ENCODE data around the gene VPS37B. TPM values are rescaled to one million over a fixed set of nuclear protein-coding genes. Genes with fewer than 3 reads are reported as not detected.

VPS37B gene
- total RNA-seq, 4 donors from 2014 or later: 21.2 to 52.4 (median 38.1) TPM

- no peaks in the 10 kb centered on the region for H3K27me3 ChIP-seq
- no peak for DNase-seq (ENCODE audit: extremely low spot score)
- no peak overlapping the region for H3K4me3 ChIP-seq
- 96% methylated on average over 13 of the region's 23 CpGs for WGBS
- peaks cover 0 to 25% (median 15%) of the 10 kb centered on the region in 4 donors for H3K36me3 ChIP-seq
- no peak overlapping the region for H3K27ac ChIP-seq (replicated peaks in 1 of 4)
- no peak for TF ChIP-seq EP300 (IDR thresholded peaks at IDR 0.05)
- TF ChIP-seq POLR2AphosphoS5 (IDR thresholded peaks at IDR 0.05): no peak
- no peak for TF ChIP-seq POLR2A (IDR thresholded peaks at IDR 0.05; ENCODE audit: low read depth)
- no peak for TF ChIP-seq CTCF (IDR thresholded peaks at IDR 0.05)
- intact Hi-C loops (cut with DNase I): no loop called here
- no peaks in the 10 kb centered on the region for H3K9me3 ChIP-seq
- no peaks in the 10 kb centered on the region for H3K4me1 ChIP-seq
Measured at GRCh38 chr12:122929812-122930211, 33.9 kb upstream of the VPS37B start.

DNA sequence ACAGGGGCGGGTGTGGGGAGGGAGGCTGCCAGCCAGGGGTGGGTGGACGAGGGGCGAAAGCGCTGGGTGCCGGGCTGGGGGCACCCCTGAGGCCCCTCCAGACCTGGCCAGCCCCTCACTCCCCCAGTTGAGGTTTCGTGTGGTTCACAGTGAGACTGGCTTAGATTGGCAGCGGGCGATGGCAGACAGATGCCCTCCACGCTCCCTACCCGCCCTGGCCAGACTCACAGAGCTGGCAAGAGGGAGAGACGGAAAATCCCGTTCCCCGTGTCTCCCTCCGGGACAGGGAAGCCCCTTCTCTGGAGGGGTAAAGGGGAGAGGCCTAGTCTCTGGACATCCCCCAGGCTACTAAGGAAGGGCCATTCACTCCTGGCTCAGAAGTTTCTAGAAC, 33.2 kb upstream of the VPS37B start:
- DNase-seq (ENCODE audit: extremely low spot score): no peak
- H3K36me3 ChIP-seq: peaks cover 0 to 23% (median 15%) of the 10 kb centered on the region in 4 donors
- 96% methylated on average over 14 of the region's 14 CpGs for WGBS
- no peaks in the 10 kb centered on the region for H3K27me3 ChIP-seq
- TF ChIP-seq POLR2A (IDR thresholded peaks at IDR 0.05; ENCODE audit: low read depth) (no peak), EP300 (IDR thresholded peaks at IDR 0.05) (no peak), POLR2AphosphoS5 (IDR thresholded peaks at IDR 0.05) (no peak), CTCF (IDR thresholded peaks at IDR 0.05) (no peak)
- intact Hi-C loops (cut with DNase I): no loop called here
- H3K4me1 ChIP-seq: no peaks in the 10 kb centered on the region
- no peaks in the 10 kb centered on the region for H3K9me3 ChIP-seq
- no peak overlapping the region for H3K27ac ChIP-seq (replicated peaks in 1 of 4)
- H3K4me3 ChIP-seq: no peak overlapping the region

- Histone ChIP-seq H3K9me3 (no peaks in the 10 kb centered on the region), H3K4me3 (no peak overlapping the region), H3K27ac (replicated peaks in 1 of 4) (no peak overlapping the region), H3K27me3 (no peaks in the 10 kb centered on the region), H3K4me1 (no peaks in the 10 kb centered on the region), H3K36me3 (peaks cover 0 to 23% (median 15%) of the 10 kb centered on the region in 4 donors)
- intact Hi-C loops (cut with DNase I): no loop called here
- no peak for DNase-seq (ENCODE audit: extremely low spot score)
- WGBS: 78% methylated on average over 4 of the region's 12 CpGs
- no peak for TF ChIP-seq EP300 (IDR thresholded peaks at IDR 0.05)
- no peak for TF ChIP-seq POLR2A (IDR thresholded peaks at IDR 0.05; ENCODE audit: low read depth)
- no peak for TF ChIP-seq CTCF (IDR thresholded peaks at IDR 0.05)
- TF ChIP-seq POLR2AphosphoS5 (IDR thresholded peaks at IDR 0.05): no peak
Measured at GRCh38 chr12:122928404-122929147, 32.7 kb upstream of the VPS37B start.

DNA sequence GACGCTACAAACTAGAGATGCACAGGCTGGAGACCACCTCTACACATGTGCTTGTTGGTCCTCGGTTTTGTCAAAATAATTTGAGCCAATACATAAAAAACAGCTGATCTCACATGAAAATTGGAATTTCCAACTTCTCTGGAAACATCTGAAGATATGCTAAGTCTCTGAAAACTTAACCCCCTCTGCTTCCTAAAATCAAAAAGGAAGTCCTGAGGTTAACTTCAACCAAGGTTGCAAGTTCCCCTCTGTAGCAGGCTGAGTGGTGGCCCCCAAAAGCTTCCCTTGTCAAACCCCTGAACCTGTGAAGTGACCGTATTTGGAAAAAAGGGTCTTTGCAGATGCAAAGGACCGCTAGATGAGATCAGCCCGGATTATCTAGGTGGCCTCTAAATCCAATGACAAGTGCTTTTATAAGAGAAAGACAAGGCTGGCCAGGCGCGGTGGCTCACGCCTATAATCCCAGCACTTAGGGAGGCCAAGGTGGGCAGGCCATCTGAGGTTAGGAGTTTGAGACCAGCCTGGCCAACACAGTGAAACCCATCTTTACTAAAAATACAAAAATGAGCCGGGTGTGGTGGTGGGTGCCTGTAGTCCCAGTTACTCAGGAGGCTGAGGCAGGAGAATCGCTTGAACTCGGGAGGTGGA, 32.0 kb upstream of the VPS37B start:
- no peak for DNase-seq (ENCODE audit: extremely low spot score)
- TF ChIP-seq CTCF (IDR thresholded peaks at IDR 0.05) (no peak), EP300 (IDR thresholded peaks at IDR 0.05) (no peak), POLR2A (IDR thresholded peaks at IDR 0.05; ENCODE audit: low read depth) (no peak), POLR2AphosphoS5 (IDR thresholded peaks at IDR 0.05) (no peak)
- H3K4me1 ChIP-seq: no peaks in the 10 kb centered on the region
- intact Hi-C loops (cut with DNase I): no loop called here
- no peak overlapping the region for H3K4me3 ChIP-seq
- 87% methylated on average over 11 of the region's 11 CpGs for WGBS
- no peaks in the 10 kb centered on the region for H3K9me3 ChIP-seq
- H3K27ac ChIP-seq (replicated peaks in 1 of 4): no peak overlapping the region
- H3K36me3 ChIP-seq: peaks cover 0 to 19% (median 13%) of the 10 kb centered on the region in 4 donors
- no peaks in the 10 kb centered on the region for H3K27me3 ChIP-seq

Data from esophagus muscularis mucosa (tissue), 4 donors.